ENCODE measurements around the gene ADARB2. TPM values are rescaled to one million over a fixed set of nuclear protein-coding genes. Genes with fewer than 3 reads are reported as not detected.

ADARB2 gene
- total and polyA plus RNA-seq, 2 experiments from 2014 or later: 0.13 to 0.48 TPM

DNA sequence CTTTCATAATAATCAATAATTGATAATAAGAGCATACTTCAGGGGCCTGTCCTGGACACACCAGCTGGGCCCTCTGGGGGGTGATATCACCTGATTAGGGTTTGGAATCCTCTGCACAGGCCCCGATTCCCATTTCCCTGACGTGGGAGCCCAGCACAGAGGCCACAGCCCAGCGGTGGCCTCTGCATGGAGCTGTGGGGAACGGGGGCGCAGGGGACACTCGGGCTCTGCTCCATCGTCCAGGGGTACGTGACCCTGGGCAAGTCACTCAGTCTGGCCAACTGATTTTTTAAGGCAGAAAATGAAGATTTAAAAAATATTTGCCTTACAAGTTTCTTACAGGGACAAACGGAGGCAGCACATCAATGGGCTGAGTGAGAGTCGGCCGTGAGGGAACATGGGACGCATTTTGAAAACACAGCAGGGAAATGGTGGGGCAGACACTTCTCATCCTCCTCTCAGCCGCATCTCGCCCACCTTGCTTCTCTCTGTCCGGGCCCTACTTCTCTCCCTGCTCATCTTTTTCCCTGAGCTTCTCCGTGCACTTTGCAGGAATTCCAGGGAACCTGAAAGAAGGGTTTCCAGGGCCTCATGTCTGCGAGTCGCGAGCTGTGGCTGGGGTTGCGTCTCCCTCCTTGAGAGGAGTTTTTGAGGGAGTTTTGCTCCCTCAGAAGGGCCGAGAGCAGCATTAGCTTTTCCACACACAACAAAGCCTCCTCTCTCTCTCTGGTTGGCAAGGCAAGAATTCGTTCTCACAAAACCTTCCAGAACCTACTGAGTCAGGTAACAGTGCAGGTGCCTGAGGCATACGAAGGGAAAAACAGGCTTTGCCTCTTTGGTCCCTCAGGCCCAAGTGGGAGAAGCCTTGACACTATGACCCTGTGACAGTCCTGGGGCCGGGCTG lies 369.1 kb downstream of the ADARB2 start:
- 90% methylated on average over 24 of the region's 24 CpGs for WGBS (ENCODE audit: low lambda C conversion rate, missing lambda C conversion rate)
- no peak overlapping the region for H3K4me2 ChIP-seq
- no peak overlapping the region for H3K27ac ChIP-seq
- H3K79me2 ChIP-seq: no peaks in the 10 kb centered on the region
- no peak overlapping the region for H3K4me3 ChIP-seq
- no peaks in the 10 kb centered on the region for H4K20me1 ChIP-seq (ENCODE audit: insufficient read depth, poor library complexity, severe bottlenecking)
- no peaks in the 10 kb centered on the region for H3K9me2 ChIP-seq (replicated peaks; ENCODE audit: insufficient read depth)
- H3K9me3 ChIP-seq (ENCODE audit: low read depth): no peaks in the 10 kb centered on the region
- H3K36me3 ChIP-seq (replicated peaks; ENCODE audit: insufficient read depth, low read depth): no peaks in the 10 kb centered on the region
- H2AFZ ChIP-seq: no peak overlapping the region
- no peak for DNase-seq (ENCODE audit: low spot score)
- no peaks in the 10 kb centered on the region for H3K4me1 ChIP-seq (ENCODE audit: insufficient read depth)
- TF ChIP-seq EZH2phosphoT487 (IDR thresholded peaks at IDR 0.05; ENCODE audit: low read depth, severe bottlenecking, unreplicated experiment): no peak
- H3K27me3 ChIP-seq: no peaks in the 10 kb centered on the region

DNA sequence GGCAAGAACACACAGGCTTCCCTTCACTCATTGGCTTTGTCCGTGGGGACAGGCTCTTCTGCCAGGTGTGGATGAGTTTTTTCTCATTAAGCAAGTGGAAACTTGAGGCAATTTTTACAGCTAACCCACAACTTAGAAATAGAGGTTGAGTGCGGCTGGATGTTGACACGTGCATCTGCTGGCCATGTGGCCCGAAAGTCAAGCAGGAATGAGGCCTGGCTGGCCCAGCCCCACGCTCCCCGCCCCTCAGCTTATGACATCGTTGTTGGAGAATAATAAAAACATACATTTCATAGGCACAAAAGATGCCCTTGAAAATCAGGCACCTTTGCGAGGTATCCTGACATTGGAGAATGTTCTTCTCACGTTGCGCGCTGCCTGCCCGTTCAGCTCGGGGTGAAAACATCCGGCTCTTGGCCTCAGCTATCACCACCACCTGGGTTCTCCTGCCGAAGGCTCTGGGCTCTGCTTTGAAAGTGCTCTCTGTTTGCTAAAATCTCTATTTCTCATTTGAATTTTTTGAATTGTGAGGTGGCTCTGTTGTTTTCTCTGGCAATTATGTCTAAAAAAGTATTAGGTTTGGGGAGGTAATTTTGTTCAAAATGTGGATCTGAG lies 370.4 kb downstream of the ADARB2 start:
- Histone ChIP-seq H2AFZ (no peak overlapping the region), H3K4me2 (no peak overlapping the region), H3K4me3 (no peak overlapping the region), H3K79me2 (no peaks in the 10 kb centered on the region), H3K4me1 (ENCODE audit: insufficient read depth) (no peaks in the 10 kb centered on the region), H3K36me3 (replicated peaks; ENCODE audit: insufficient read depth, low read depth) (no peaks in the 10 kb centered on the region), H3K27me3 (no peaks in the 10 kb centered on the region), H3K9me2 (replicated peaks; ENCODE audit: insufficient read depth) (no peaks in the 10 kb centered on the region), H3K27ac (no peak overlapping the region), H3K9me3 (ENCODE audit: low read depth) (no peaks in the 10 kb centered on the region), H4K20me1 (ENCODE audit: insufficient read depth, poor library complexity, severe bottlenecking) (no peaks in the 10 kb centered on the region)
- DNase-seq (ENCODE audit: low spot score): no peak
- no peak for TF ChIP-seq EZH2phosphoT487 (IDR thresholded peaks at IDR 0.05; ENCODE audit: low read depth, severe bottlenecking, unreplicated experiment)
- TF ChIP-seq, protein P1, sequence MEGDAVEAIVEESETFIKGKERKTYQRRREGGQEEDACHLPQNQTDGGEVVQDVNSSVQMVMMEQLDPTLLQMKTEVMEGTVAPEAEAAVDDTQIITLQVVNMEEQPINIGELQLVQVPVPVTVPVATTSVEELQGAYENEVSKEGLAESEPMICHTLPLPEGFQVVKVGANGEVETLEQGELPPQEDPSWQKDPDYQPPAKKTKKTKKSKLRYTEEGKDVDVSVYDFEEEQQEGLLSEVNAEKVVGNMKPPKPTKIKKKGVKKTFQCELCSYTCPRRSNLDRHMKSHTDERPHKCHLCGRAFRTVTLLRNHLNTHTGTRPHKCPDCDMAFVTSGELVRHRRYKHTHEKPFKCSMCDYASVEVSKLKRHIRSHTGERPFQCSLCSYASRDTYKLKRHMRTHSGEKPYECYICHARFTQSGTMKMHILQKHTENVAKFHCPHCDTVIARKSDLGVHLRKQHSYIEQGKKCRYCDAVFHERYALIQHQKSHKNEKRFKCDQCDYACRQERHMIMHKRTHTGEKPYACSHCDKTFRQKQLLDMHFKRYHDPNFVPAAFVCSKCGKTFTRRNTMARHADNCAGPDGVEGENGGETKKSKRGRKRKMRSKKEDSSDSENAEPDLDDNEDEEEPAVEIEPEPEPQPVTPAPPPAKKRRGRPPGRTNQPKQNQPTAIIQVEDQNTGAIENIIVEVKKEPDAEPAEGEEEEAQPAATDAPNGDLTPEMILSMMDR (IDR thresholded peaks at IDR 0.05; ENCODE audit: poor library complexity): no peak
- no peak for TF ChIP-seq EZH2 (IDR thresholded peaks at IDR 0.05; ENCODE audit: borderline replicate concordance)
- 86% methylated on average over 15 of the region's 15 CpGs for WGBS (ENCODE audit: low lambda C conversion rate, missing lambda C conversion rate)

DNA sequence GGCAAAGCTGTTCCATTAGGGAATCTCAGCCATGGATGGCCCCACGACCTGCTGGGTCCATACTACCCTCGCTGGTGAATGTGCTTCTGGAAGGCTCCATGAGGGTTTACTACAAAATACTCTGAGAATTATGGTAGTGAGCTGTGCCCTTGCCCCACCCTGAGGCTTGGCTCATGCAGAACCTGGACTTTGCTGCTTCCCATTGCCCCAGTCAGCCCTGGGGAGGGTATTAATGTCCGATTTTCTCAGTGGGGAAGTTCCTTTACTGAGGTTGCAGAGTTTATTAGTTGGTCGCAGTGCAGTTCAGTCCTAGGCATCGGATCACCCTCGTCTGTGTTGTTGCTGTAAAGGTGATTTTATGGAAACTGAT lies 371.0 kb downstream of the ADARB2 start:
- no peak overlapping the region for H3K27ac ChIP-seq
- TF ChIP-seq EZH2 (IDR thresholded peaks at IDR 0.05; ENCODE audit: borderline replicate concordance) (no peak), EZH2phosphoT487 (IDR thresholded peaks at IDR 0.05; ENCODE audit: low read depth, severe bottlenecking, unreplicated experiment) (no peak)
- TF ChIP-seq, protein P1 (IDR thresholded peaks at IDR 0.05; ENCODE audit: poor library complexity): no peak

More for the DNA sequence above, 371.0 kb downstream of the ADARB2 start:
- 84% methylated on average over 6 of the region's 6 CpGs for WGBS (ENCODE audit: low lambda C conversion rate, missing lambda C conversion rate)
- no peaks in the 10 kb centered on the region for H3K36me3 ChIP-seq (replicated peaks; ENCODE audit: insufficient read depth, low read depth)
- no peak overlapping the region for H3K4me2 ChIP-seq
- no peaks in the 10 kb centered on the region for H3K79me2 ChIP-seq
- H2AFZ ChIP-seq: no peak overlapping the region
- DNase-seq (ENCODE audit: low spot score): no peak
- H4K20me1 ChIP-seq (ENCODE audit: insufficient read depth, poor library complexity, severe bottlenecking): no peaks in the 10 kb centered on the region
- H3K4me1 ChIP-seq (ENCODE audit: insufficient read depth): no peaks in the 10 kb centered on the region
- H3K9me2 ChIP-seq (replicated peaks; ENCODE audit: insufficient read depth): no peaks in the 10 kb centered on the region
- H3K4me3 ChIP-seq: no peak overlapping the region
- H3K9me3 ChIP-seq (ENCODE audit: low read depth): no peaks in the 10 kb centered on the region
- no peaks in the 10 kb centered on the region for H3K27me3 ChIP-seq

Measured in hepatocyte (in vitro differentiated cells).